Measurements from ENCODE around the gene ZFHX2.

DNA sequence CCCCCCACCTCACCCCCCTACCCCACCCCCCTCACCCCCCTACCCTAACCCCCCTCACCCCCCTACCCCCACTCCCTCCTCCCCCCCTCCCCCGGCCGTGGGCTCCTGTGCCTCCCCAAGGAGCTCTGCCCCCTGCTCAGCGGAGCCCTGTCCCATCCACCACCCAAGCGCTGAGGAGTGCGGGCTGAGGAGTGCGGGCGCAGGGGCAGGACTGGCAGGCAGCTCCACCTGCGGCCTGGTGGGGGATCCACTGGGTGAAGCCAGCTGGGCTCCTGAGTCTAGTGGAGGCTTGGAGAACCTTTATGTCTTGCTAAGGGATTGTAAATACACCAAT, 29.4 kb upstream of the ZFHX2 start:
- TF ChIP-seq, protein P1, sequence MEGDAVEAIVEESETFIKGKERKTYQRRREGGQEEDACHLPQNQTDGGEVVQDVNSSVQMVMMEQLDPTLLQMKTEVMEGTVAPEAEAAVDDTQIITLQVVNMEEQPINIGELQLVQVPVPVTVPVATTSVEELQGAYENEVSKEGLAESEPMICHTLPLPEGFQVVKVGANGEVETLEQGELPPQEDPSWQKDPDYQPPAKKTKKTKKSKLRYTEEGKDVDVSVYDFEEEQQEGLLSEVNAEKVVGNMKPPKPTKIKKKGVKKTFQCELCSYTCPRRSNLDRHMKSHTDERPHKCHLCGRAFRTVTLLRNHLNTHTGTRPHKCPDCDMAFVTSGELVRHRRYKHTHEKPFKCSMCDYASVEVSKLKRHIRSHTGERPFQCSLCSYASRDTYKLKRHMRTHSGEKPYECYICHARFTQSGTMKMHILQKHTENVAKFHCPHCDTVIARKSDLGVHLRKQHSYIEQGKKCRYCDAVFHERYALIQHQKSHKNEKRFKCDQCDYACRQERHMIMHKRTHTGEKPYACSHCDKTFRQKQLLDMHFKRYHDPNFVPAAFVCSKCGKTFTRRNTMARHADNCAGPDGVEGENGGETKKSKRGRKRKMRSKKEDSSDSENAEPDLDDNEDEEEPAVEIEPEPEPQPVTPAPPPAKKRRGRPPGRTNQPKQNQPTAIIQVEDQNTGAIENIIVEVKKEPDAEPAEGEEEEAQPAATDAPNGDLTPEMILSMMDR (IDR thresholded peaks at IDR 0.05), result no peak
- TF ChIP-seq EZH2 (IDR thresholded peaks at IDR 0.05), result no peak
- TF ChIP-seq EZH2phosphoT487 (IDR thresholded peaks at IDR 0.05), result no peak

Measured in neural progenitor cell (in vitro differentiated cells).